K562 (cell line): ENCODE measurements around the gene ARHGAP42. TPM values are rescaled to one million over a fixed set of nuclear protein-coding genes. Genes with fewer than 3 reads are reported as not detected.

ENCODE experiments used
- ATAC-seq: fragments of 200-7000 bp; cut with Tn5 transposase; 3 replicates; pipeline ENCODE4 v1.9.1; 2020; ENCODE audit warnings: moderate library complexity
- BruUV-seq: library from RNA; stranded (reverse); fragments of 400-500 nt; replicated peaks from 2 replicates; lab custom pipeline; 2021; lab: Mats Ljungman, UMichigan
- CTCF ChIA-PET: fragments of 300-600 bp; formaldehyde crosslinking; extraction: SDS; loops from one replicate; lab custom pipeline; 2021; ENCODE audit warnings: low intra/inter-chr PET ratio; lab: Yijun Ruan, JAX
- POLR2A ChIA-PET: fragments of 300-600, 350-650 bp; sonication (Branson Sonifier 250); formaldehyde crosslinking; extraction: SDS; loops from one replicate; lab custom pipeline; 2021; ENCODE audit warnings: antibody characterized with exemption, inconsistent platforms; lab: Yijun Ruan, JAX
- DNase-seq, 4 experiments: peaks; one replicate each; pipeline versions ENCODE4 v3.0.0 to v3.0.0-alpha.2; 2011 to 2018; ENCODE audit warnings: low spot score in 3 of 4, mixed read lengths in 3 of 4; ENCODE audit errors: extremely low read depth in 1 of 4
- FAIRE-seq: peaks from 2 replicates; lab custom pipeline; 2011; peaks lifted over from hg19 to GRCh38; lab: Jason Lieb, UNC
- H2AFZ ChIP-seq: 2 replicates; pipeline ENCODE4 v1.6.0; 2011; ENCODE audit warnings: low read depth, low read length, control low read depth, inconsistent platforms
- H3K27ac ChIP-seq: fragments of 200-600 bp; 3 replicates; pipeline ENCODE4 v1.8.0; 2011; ENCODE audit warnings: low read depth, mild to moderate bottlenecking, control low read depth, inconsistent platforms, low read length, moderate library complexity, mixed read lengths; ENCODE audit errors: extremely low read depth
- H3K27me3 ChIP-seq, 2 experiments: fragments of 300-600 bp in 1 of 2; 2 replicates in 1 of 2; 3 replicates in 1 of 2; pipeline versions ENCODE4 v1.6.0 to v1.8.0; 2011; ENCODE audit warnings: inconsistent platforms in 2 of 2, low read length in 2 of 2, mild to moderate bottlenecking in 1 of 2, mixed read lengths in 1 of 2, moderate library complexity in 1 of 2; ENCODE audit not compliant: control insufficient read depth in 2 of 2, insufficient read depth in 2 of 2
- H3K36me3 ChIP-seq: fragments of 300-600 bp; 3 replicates; pipeline ENCODE4 v1.8.0; 2011; ENCODE audit warnings: mild to moderate bottlenecking, low read length, inconsistent platforms; ENCODE audit not compliant: control insufficient read depth, insufficient read depth
- H3K4me1 ChIP-seq, 2 experiments: fragments of 200-600 bp in 1 of 2; replicated peaks in 1 of 2; 2 replicates in 1 of 2; 3 replicates in 1 of 2; pipeline versions ENCODE4 v1.5.1 to v1.8.0; 2011; ENCODE audit warnings: inconsistent platforms in 2 of 2, low read length in 2 of 2, mild to moderate bottlenecking in 1 of 2, mixed read lengths in 1 of 2, moderate library complexity in 1 of 2; ENCODE audit not compliant: control insufficient read depth in 2 of 2, insufficient read depth in 2 of 2
- H3K4me2 ChIP-seq: 2 replicates; pipeline ENCODE4 v1.6.1; 2011; ENCODE audit warnings: low read length, control low read depth, inconsistent platforms, mixed read lengths; ENCODE audit not compliant: insufficient read depth
- H3K4me3 ChIP-seq: fragments of 200-600 bp; sonication (generic), shearing (Covaris generic); 2 replicates; pipeline ENCODE4 v1.5.1; 2016; ENCODE audit warnings: control low read depth, inconsistent platforms
- H3K79me2 ChIP-seq: fragments of 200-600 bp; 3 replicates; pipeline ENCODE4 v1.8.0; 2011; ENCODE audit warnings: low read length, inconsistent platforms; ENCODE audit not compliant: control insufficient read depth, insufficient read depth
- H3K9ac ChIP-seq, 2 experiments: 2 replicates each; pipeline versions ENCODE4 v1.6.0 to v1.6.1; 2011; ENCODE audit warnings: low read depth in 2 of 2, low read length in 2 of 2, control low read depth in 1 of 2, inconsistent platforms in 1 of 2, mild to moderate bottlenecking in 1 of 2, mixed read lengths in 1 of 2; ENCODE audit not compliant: insufficient read depth in 1 of 2
- H3K9me1 ChIP-seq: one replicate; pipeline ENCODE4 v1.6.0; 2011; ENCODE audit warnings: inconsistent platforms, mild to moderate bottlenecking, low read length, moderate library complexity; ENCODE audit not compliant: control insufficient read depth, insufficient read depth
- H3K9me3 ChIP-seq: replicated peaks from 2 replicates; pipeline ENCODE4 v1.5.1; 2011; ENCODE audit warnings: low read depth, low read length, inconsistent platforms; ENCODE audit not compliant: control insufficient read depth, insufficient read depth
- H4K20me1 ChIP-seq: replicated peaks from 2 replicates; pipeline ENCODE4 v1.6.1; 2011; ENCODE audit warnings: low read length, inconsistent platforms, mixed read lengths; ENCODE audit not compliant: control insufficient read depth, insufficient read depth
- RBM25 ChIP-seq: fragments of 200-400 bp; formaldehyde crosslinking; IDR thresholded peaks from 2 replicates; pipeline ENCODE4 v1.6.1; 2018; ENCODE audit warnings: low read length, low read depth, moderate library complexity; ENCODE audit not compliant: severe bottlenecking
- ZNF134 ChIP-seq: fragments of 250-450 bp; sonication (Bioruptor Pico); conservative IDR thresholded peaks from 2 replicates; pipeline ENCODE4 v1.4.0; 2020
- in situ Hi-C: fragments of 300-500 bp; cut with MboI; formaldehyde crosslinking; loops from 4 replicates; pipeline ENCODE4 v1.15.0; 2018; ENCODE audit warnings: inconsistent platforms, mixed read lengths
- intact Hi-C: fragments of 100-400 bp; cut with micrococcal nuclease; formaldehyde crosslinking; loops from 2 replicates; pipeline ENCODE4 v1.14.2; 2022
- polyA plus RNA-seq, 8 experiments: library from polyadenylated mRNA; depleted of rRNA in 4 of 8; stranded (reverse) in 5 of 8; unstranded in 3 of 8; fragments of >200 nt; fragmentation: Nextera tagmentation in 2 of 8; fragmentation: Illumina TruSeq in 1 of 8; extraction: Ambion mirVana in 2 of 8; extraction: Trizol in 1 of 8; gene quantifications; 2 replicates each; pipeline versions ENCODE4 v1.2.1 to v1.2.3, GENCODE V29; 2011 to 2014; ENCODE audit warnings: inconsistent platforms in 1 of 8, missing spikeins in 1 of 8
- total RNA-seq, 7 experiments: library from RNA; depleted of rRNA in 6 of 7; stranded (reverse); fragments of >200 nt in 6 of 7; fragmentation: Illumina TruSeq in 2 of 7; extraction: Trizol in 2 of 7; gene quantifications; 2 replicates each; pipeline versions ENCODE4 v1.2.1 to v1.2.3, GENCODE V29; 2011 to 2021; ENCODE audit warnings: low replicate concordance in 1 of 7
- TF ChIP-seq, protein P1 (sequence below), 2 experiments: fragments of 450-650 bp in 1 of 2; sonication (generic) in 1 of 2; formaldehyde crosslinking in 1 of 2; IDR thresholded peaks in 1 of 2; conservative IDR thresholded peaks in 1 of 2; 2 replicates each; pipeline versions ENCODE4 v1.6.1 to v1.8.1; 2016 to 2023; ENCODE audit warnings: mild to moderate bottlenecking in 2 of 2, moderate library complexity in 2 of 2, inconsistent platforms in 1 of 2, missing genetic modification reagents in 1 of 2
- TF ChIP-seq, protein P2 (sequence below): fragments of 450-650 bp; IDR thresholded peaks from 2 replicates; pipeline ENCODE4 v1.6.1; 2016; ENCODE audit warnings: mild to moderate bottlenecking, moderate library complexity

Gene ARHGAP42
- total and polyA plus RNA-seq, 9 of the 15 experiments (the other 6 are each of a cell fraction or from before 2014, with no cell fraction given), result 0.95 to 6.1 (median 2.4) TPM

DNA sequence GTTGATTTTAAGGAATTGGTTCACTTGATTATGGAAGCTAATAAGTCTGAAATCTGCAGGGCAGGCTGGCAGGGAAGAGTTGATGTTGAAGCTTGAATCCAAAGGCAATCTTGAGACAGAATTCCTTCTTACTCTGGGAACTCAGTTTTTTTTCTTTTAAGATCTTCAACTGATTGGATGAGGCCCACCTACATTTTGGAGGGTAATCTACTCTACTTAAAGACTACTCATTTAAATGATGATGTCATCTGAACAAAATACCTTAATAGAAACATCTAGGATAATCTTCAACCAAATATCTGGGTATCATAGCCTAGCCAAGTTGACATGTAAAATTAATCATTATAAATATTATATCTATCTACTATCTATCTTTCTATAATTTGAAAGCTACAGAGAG is 279.3 kb downstream of the ARHGAP42 start:
- ChIA-PET CTCF (no interaction called here), POLR2A (no interaction called here)
- peaks cover 3% of the 10 kb centered on the region; the same call in 2 of the 3 replicates for H3K36me3 ChIP-seq
- no peaks in the 10 kb centered on the region for H3K9me1 ChIP-seq
- no peak for FAIRE-seq
- H2AFZ ChIP-seq, result no peak overlapping the region
- no peak overlapping the region for H3K4me2 ChIP-seq
- H3K27ac ChIP-seq, result no peak overlapping the region
- H3K4me3 ChIP-seq, result no peak overlapping the region
- H3K4me1 ChIP-seq, result peaks cover 0 to 11% of the 10 kb centered on the region in 2 experiments; a peak in 3 of 5 replicates
- in situ Hi-C loops (no loop called here), intact Hi-C loops (no loop called here)
- no peak for ATAC-seq
- DNase-seq, result no peak
- H3K9ac ChIP-seq, result no peak overlapping the region
- BruUV-seq, result no TSS peak
- no peaks in the 10 kb centered on the region for H3K27me3 ChIP-seq
- peaks cover 11% of the 10 kb centered on the region for H3K9me3 ChIP-seq
- H4K20me1 ChIP-seq, result no peaks in the 10 kb centered on the region
- H3K79me2 ChIP-seq, result no peaks in the 10 kb centered on the region
- TF ChIP-seq, protein P1, sequence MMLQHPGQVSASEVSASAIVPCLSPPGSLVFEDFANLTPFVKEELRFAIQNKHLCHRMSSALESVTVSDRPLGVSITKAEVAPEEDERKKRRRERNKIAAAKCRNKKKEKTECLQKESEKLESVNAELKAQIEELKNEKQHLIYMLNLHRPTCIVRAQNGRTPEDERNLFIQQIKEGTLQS (IDR thresholded peaks at IDR 0.05), result peak; percentile 58
- TF ChIP-seq, protein P1 (CRISPR knock-in tag; conservative IDR thresholded peaks at IDR 0.05), result no peak
- TF ChIP-seq, protein P2, sequence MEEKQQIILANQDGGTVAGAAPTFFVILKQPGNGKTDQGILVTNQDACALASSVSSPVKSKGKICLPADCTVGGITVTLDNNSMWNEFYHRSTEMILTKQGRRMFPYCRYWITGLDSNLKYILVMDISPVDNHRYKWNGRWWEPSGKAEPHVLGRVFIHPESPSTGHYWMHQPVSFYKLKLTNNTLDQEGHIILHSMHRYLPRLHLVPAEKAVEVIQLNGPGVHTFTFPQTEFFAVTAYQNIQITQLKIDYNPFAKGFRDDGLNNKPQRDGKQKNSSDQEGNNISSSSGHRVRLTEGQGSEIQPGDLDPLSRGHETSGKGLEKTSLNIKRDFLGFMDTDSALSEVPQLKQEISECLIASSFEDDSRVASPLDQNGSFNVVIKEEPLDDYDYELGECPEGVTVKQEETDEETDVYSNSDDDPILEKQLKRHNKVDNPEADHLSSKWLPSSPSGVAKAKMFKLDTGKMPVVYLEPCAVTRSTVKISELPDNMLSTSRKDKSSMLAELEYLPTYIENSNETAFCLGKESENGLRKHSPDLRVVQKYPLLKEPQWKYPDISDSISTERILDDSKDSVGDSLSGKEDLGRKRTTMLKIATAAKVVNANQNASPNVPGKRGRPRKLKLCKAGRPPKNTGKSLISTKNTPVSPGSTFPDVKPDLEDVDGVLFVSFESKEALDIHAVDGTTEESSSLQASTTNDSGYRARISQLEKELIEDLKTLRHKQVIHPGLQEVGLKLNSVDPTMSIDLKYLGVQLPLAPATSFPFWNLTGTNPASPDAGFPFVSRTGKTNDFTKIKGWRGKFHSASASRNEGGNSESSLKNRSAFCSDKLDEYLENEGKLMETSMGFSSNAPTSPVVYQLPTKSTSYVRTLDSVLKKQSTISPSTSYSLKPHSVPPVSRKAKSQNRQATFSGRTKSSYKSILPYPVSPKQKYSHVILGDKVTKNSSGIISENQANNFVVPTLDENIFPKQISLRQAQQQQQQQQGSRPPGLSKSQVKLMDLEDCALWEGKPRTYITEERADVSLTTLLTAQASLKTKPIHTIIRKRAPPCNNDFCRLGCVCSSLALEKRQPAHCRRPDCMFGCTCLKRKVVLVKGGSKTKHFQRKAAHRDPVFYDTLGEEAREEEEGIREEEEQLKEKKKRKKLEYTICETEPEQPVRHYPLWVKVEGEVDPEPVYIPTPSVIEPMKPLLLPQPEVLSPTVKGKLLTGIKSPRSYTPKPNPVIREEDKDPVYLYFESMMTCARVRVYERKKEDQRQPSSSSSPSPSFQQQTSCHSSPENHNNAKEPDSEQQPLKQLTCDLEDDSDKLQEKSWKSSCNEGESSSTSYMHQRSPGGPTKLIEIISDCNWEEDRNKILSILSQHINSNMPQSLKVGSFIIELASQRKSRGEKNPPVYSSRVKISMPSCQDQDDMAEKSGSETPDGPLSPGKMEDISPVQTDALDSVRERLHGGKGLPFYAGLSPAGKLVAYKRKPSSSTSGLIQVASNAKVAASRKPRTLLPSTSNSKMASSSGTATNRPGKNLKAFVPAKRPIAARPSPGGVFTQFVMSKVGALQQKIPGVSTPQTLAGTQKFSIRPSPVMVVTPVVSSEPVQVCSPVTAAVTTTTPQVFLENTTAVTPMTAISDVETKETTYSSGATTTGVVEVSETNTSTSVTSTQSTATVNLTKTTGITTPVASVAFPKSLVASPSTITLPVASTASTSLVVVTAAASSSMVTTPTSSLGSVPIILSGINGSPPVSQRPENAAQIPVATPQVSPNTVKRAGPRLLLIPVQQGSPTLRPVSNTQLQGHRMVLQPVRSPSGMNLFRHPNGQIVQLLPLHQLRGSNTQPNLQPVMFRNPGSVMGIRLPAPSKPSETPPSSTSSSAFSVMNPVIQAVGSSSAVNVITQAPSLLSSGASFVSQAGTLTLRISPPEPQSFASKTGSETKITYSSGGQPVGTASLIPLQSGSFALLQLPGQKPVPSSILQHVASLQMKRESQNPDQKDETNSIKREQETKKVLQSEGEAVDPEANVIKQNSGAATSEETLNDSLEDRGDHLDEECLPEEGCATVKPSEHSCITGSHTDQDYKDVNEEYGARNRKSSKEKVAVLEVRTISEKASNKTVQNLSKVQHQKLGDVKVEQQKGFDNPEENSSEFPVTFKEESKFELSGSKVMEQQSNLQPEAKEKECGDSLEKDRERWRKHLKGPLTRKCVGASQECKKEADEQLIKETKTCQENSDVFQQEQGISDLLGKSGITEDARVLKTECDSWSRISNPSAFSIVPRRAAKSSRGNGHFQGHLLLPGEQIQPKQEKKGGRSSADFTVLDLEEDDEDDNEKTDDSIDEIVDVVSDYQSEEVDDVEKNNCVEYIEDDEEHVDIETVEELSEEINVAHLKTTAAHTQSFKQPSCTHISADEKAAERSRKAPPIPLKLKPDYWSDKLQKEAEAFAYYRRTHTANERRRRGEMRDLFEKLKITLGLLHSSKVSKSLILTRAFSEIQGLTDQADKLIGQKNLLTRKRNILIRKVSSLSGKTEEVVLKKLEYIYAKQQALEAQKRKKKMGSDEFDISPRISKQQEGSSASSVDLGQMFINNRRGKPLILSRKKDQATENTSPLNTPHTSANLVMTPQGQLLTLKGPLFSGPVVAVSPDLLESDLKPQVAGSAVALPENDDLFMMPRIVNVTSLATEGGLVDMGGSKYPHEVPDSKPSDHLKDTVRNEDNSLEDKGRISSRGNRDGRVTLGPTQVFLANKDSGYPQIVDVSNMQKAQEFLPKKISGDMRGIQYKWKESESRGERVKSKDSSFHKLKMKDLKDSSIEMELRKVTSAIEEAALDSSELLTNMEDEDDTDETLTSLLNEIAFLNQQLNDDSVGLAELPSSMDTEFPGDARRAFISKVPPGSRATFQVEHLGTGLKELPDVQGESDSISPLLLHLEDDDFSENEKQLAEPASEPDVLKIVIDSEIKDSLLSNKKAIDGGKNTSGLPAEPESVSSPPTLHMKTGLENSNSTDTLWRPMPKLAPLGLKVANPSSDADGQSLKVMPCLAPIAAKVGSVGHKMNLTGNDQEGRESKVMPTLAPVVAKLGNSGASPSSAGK, result no peak
- TF ChIP-seq RBM25, result peak; percentile 67
- peak; percentile 80 for TF ChIP-seq ZNF134 (CRISPR knock-in tag)
- TF ChIP-seq, all 486 proteins: peak for 3
